Spleen (tissue), 11 donors: ENCODE results near the gene GJA8. TPM values are rescaled to one million over a fixed set of nuclear protein-coding genes. Genes with fewer than 3 reads are reported as not detected.

ENCODE experiments used
- DNase-seq: peaks from one replicate; pipeline ENCODE4 v3.0.0-alpha.2; 2020
- H3K27ac ChIP-seq, 8 donors: fragments of 200-600 bp; sonication (generic) in 7 of 8; 1 replicate in 4 of 8; 2 replicates in 4 of 8; pipeline versions ENCODE4 v1.5.0 to v1.8.0; 2016 to 2021; ENCODE audit warnings: inconsistent platforms in 4 of 8, mild to moderate bottlenecking in 4 of 8, moderate library complexity in 1 of 8
- H3K27me3 ChIP-seq, 7 donors: fragments of 200-600 bp; sonication (generic) in 6 of 7; replicated peaks in 1 of 7; 1 replicate in 4 of 7; 2 replicates in 3 of 7; pipeline versions ENCODE4 v1.5.0 to v1.8.0; 2016 to 2021; ENCODE audit warnings: inconsistent platforms in 3 of 7, mild to moderate bottlenecking in 1 of 7
- H3K36me3 ChIP-seq, 6 donors: fragments of 200-600 bp; sonication (generic) in 5 of 6; 1 replicate in 4 of 6; 2 replicates in 2 of 6; pipeline versions ENCODE4 v1.5.0 to v1.8.0; 2016 to 2021; ENCODE audit warnings: inconsistent platforms in 2 of 6
- H3K4me1 ChIP-seq, 6 donors: fragments of 200-600 bp; sonication (generic) in 5 of 6; 1 replicate in 3 of 6; 2 replicates in 3 of 6; pipeline versions ENCODE4 v1.5.0 to v1.8.0; 2016 to 2021; ENCODE audit warnings: inconsistent platforms in 3 of 6
- H3K4me3 ChIP-seq, 8 donors: fragments of 200-600 bp; sonication (generic) in 7 of 8; 1 replicate in 4 of 8; 2 replicates in 4 of 8; pipeline versions ENCODE4 v1.5.0 to v1.8.0; 2016 to 2021; ENCODE audit warnings: inconsistent platforms in 4 of 8, mild to moderate bottlenecking in 4 of 8, moderate library complexity in 2 of 8
- H3K9me3 ChIP-seq, 8 donors: fragments of 200-600 bp; sonication (generic) in 7 of 8; 1 replicate in 4 of 8; 2 replicates in 4 of 8; pipeline versions ENCODE4 v1.5.0 to v1.8.0; 2016 to 2021; ENCODE audit warnings: inconsistent platforms in 4 of 8
- CTCF ChIP-seq, 11 experiments: fragments of 200-600 bp in 7 of 11; fragments of 450-650 bp in 4 of 11; sonication (generic) in 4 of 11; IDR thresholded peaks in 8 of 11; conservative IDR thresholded peaks in 3 of 11; 1 replicate in 7 of 11; 2 replicates in 4 of 11; pipeline versions ENCODE4 v1.4.0 to v1.8.0; 2016 to 2021; ENCODE audit warnings: antibody characterized with exemption in 11 of 11, inconsistent platforms in 4 of 11, mild to moderate bottlenecking in 1 of 11
- POLR2A ChIP-seq, 3 donors: fragments of 450-650 bp; IDR thresholded peaks; one replicate each; pipeline ENCODE4 v1.5.1; 2017; ENCODE audit warnings: antibody characterized with exemption in 3 of 3, mild to moderate bottlenecking in 1 of 3
- POLR2AphosphoS5 ChIP-seq, 3 donors: sonication (generic); formaldehyde crosslinking; IDR thresholded peaks; one replicate each; pipeline ENCODE4 v1.5.1; 2017; ENCODE audit warnings: antibody characterized with exemption in 3 of 3
- WGBS, 5 donors: extraction: QIAGEN DNeasy Blood & Tissue Kit in 3 of 5; methylation state at CpG; one replicate each; pipeline versions ENCODE4 v1.1.5 to v1.1.7; 2013 to 2018; 5-methylcytosine and 5-hydroxymethylcytosine counted together
- intact Hi-C: fragments of 100-400 bp; cut with DNase I; formaldehyde crosslinking; loops from one replicate; pipeline ENCODE4 v1.15.0; 2023; ENCODE audit warnings: low total_unique reads
- polyA plus RNA-seq, 3 donors: library from polyadenylated mRNA; stranded (reverse); fragments of 200-250 nt; gene quantifications; one replicate each; pipeline ENCODE4 v1.2.1, GENCODE V29; 2013
- total RNA-seq, 7 donors: library from RNA; depleted of rRNA in 3 of 7; stranded (reverse); fragments of >200 nt in 3 of 7; fragmentation: NEBNext Ultra II Directional in 4 of 7; extraction: Animal tissue kit (Norgen Biotek cat#: 25700) in 4 of 7; gene quantifications; one replicate each; pipeline versions ENCODE4 v1.1.0 to v1.2.1, GENCODE V29; 2016 to 2021
- donor health status: healthy with polysubstance abuse.
- donor health status: DM: no; HTN: no; CAD: no; lungs with moderate emphysema.
- donor health status: DM: no; HTN: no; CAD: no.
- donor health status: Bipolar disorder and iron deficiency.
- donor health status: healthy.
- donor health status: DM: no; HTN: no; CAD: no.
- donor health status: DM: yes; HTN: yes; CAD: no.

The GJA8 gene
- total and polyA plus RNA-seq, 10 donors = not detected

GRCh38 chr1:147878022-147878421 is 24.6 kb upstream of the GJA8 start:
- WGBS, 5 donors = 20 to 39% (median 36%) methylated on average over 4 of the region's 4 CpGs
- no peak overlapping the region for H3K4me3 ChIP-seq
- DNase-seq = no peak
- TF ChIP-seq POLR2AphosphoS5 (IDR thresholded peaks at IDR 0.05) (no peak), CTCF (IDR thresholded peaks at IDR 0.05 in 8 of 11, conservative IDR thresholded peaks at IDR 0.05 in 3 of 11) (no peak), POLR2A (IDR thresholded peaks at IDR 0.05) (no peak)
- intact Hi-C loops = no loop called here
- peaks cover 0 to 9% (median 6%) of the 10 kb centered on the region in 8 donors for H3K9me3 ChIP-seq
- no peaks in the 10 kb centered on the region for H3K4me1 ChIP-seq
- H3K27ac ChIP-seq = no peak overlapping the region
- peaks cover 0 to 13% (median 0%) of the 10 kb centered on the region in 7 donors for H3K27me3 ChIP-seq
- H3K36me3 ChIP-seq = no peaks in the 10 kb centered on the region

- Histone ChIP-seq H3K4me1 (no peaks in the 10 kb centered on the region), H3K27me3 (peaks cover 0 to 13% (median 0%) of the 10 kb centered on the region in 7 donors), H3K9me3 (peaks cover 0 to 9% (median 6%) of the 10 kb centered on the region in 8 donors), H3K4me3 (no peak overlapping the region), H3K27ac (no peak overlapping the region), H3K36me3 (no peaks in the 10 kb centered on the region)
- TF ChIP-seq CTCF (IDR thresholded peaks at IDR 0.05 in 8 of 11, conservative IDR thresholded peaks at IDR 0.05 in 3 of 11) = no peak
- TF ChIP-seq POLR2A (IDR thresholded peaks at IDR 0.05) = no peak
- no peak for TF ChIP-seq POLR2AphosphoS5 (IDR thresholded peaks at IDR 0.05)
- no peak for DNase-seq
- intact Hi-C loops = no loop called here
Measured at GRCh38 chr1:147879911-147880310, 22.7 kb upstream of the GJA8 start.

GRCh38 chr1:147882535-147882934 is 20.1 kb upstream of the GJA8 start:
- intact Hi-C loops = no loop called here
- DNase-seq = no peak
- H3K36me3 ChIP-seq = no peaks in the 10 kb centered on the region

More at GRCh38 chr1:147882535-147882934, 20.1 kb upstream of the GJA8 start:
- H3K4me1 ChIP-seq = no peaks in the 10 kb centered on the region
- H3K4me3 ChIP-seq = no peak overlapping the region
- peaks cover 0 to 8% (median 0%) of the 10 kb centered on the region in 7 donors for H3K27me3 ChIP-seq
- TF ChIP-seq CTCF (IDR thresholded peaks at IDR 0.05 in 8 of 11, conservative IDR thresholded peaks at IDR 0.05 in 3 of 11) (no peak), POLR2A (IDR thresholded peaks at IDR 0.05) (no peak), POLR2AphosphoS5 (IDR thresholded peaks at IDR 0.05) (no peak)
- peaks cover 0 to 9% (median 6%) of the 10 kb centered on the region in 8 donors for H3K9me3 ChIP-seq
- 63 to 88% (median 82%) methylated on average over 2 of the region's 2 CpGs for WGBS, 5 donors
- H3K27ac ChIP-seq = no peak overlapping the region
